ENCODE data around the gene COL23A1. TPM values are rescaled to one million over a fixed set of nuclear protein-coding genes. Genes with fewer than 3 reads are reported as not detected.

COL23A1 gene
- polyA plus RNA-seq, 3 donors = 0.11 to 0.21 TPM; not detected in 1

GRCh38 chr5:178490935-178491652, 99.1 kb downstream of the COL23A1 start:
- intact Hi-C loops (cut with micrococcal nuclease) = no loop called here
- H3K9ac ChIP-seq (ENCODE audit: insufficient read depth, low read length, poor library complexity, severe bottlenecking) = no peak overlapping the region
- H3K4me3 Mint-ChIP-seq = peak overlapping the region in 1 of 2 donors; percentile 58

More at GRCh38 chr5:178490935-178491652, 99.1 kb downstream of the COL23A1 start:
- Histone ChIP-seq H3K36me3 (replicated peaks in 1 of 2; ENCODE audit: control insufficient read depth in 1 of 2, insufficient read depth in 2 of 2, low read length in 2 of 2) (no peaks in the 10 kb centered on the region), H3K4me3 (replicated peaks in 1 of 3; ENCODE audit: low read depth in 2 of 3, low read length in 3 of 3) (peak overlapping the region in 1 of 3 experiments; percentile 59), H3K9me3 (replicated peaks in 1 of 2; ENCODE audit: control insufficient read depth in 1 of 2, insufficient read depth in 1 of 2, low read length in 2 of 2) (no peaks in the 10 kb centered on the region), H4K20me1 (ENCODE audit: insufficient read depth, low read length) (no peaks in the 10 kb centered on the region), H3K4me2 (replicated peaks; ENCODE audit: extremely low read depth, low read length, poor library complexity, severe bottlenecking) (peak overlapping the region; percentile 57), H3K27me3 (ENCODE audit: control insufficient read depth in 2 of 2, insufficient read depth in 2 of 2, low read length in 2 of 2) (no peaks in the 10 kb centered on the region), H3K27ac (ENCODE audit: low read depth in 1 of 2, low read length in 2 of 2) (peak overlapping the region; percentile 44 to 60), H3K4me1 (ENCODE audit: control insufficient read depth in 1 of 2, insufficient read depth in 2 of 2, low read length in 2 of 2) (peaks cover 30 to 59% of the 10 kb centered on the region in 2 donors), H2AFZ (ENCODE audit: insufficient read depth, low read depth, low read length, poor library complexity, severe bottlenecking) (peak overlapping the region; percentile 72), H3K79me2 (ENCODE audit: insufficient read depth, low read length) (peaks cover 27% of the 10 kb centered on the region)
- Mint-ChIP-seq H3K36me3 (no peaks in the 10 kb centered on the region), H3K4me1 (peaks cover 46% of the 10 kb centered on the region), H3K27ac (peak overlapping the region in 6 of 7 donors; percentile 34 to 88 (median 86)), H3K27me3 (ENCODE audit: low read depth in 3 of 3) (peaks cover 0 to 6% (median 2%) of the 10 kb centered on the region in 3 donors), H3K9me3 (peaks cover 0 to 7% (median 0%) of the 10 kb centered on the region in 7 donors)
- no peak for TF ChIP-seq CTCF (IDR thresholded peaks at IDR 0.05)
- peak in 2 of 3 donors; percentile 54 to 68 for DNase-seq
- WGBS (ENCODE audit: insufficient coverage) = 47% methylated on average over 7 of the region's 11 CpGs
